ENCODE data around the gene FASTK.

The FASTK gene

DNA sequence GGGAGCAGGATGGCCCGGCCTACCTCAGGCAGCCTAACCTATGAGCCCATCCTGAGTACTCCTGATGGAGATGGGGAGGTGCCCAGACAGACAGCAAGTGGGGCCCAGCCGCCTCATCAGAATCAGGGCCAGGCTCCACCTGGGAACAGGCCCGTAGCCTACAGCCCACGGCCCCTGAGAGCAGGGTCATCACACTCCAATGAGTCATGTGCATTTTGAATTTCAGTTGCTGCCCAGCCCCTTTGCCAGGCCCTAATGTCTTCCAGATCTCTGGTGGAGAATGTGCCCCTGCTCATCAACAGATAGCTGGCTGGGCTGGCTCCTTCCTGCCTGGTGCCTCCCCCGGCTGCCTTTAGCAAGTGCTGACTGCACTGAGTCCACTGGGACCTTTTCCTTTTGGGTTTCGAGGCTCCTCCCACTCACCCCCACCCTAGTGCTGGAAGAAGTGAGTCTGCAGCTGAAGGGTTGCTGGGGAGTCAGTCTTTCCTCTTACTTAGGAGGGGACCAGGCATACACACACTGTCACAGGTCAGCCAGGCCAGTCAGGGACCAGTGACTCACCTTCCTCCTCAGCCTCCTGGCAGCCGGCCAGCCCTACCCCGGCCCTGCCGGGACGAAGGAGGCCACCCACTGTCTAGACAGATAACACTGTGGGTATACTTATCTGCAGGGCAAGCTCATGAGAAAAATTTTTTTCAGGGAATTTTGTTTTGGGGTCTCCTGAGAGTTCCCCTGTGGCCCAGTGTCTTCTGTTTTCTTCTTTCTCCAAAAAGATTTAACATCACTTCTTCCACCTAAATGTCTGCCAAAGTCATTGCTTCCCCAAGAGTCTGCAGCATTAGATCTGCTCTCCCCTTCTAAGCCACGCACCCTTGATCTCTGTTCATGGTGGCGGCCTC lies 41.4 kb downstream of the FASTK start:
- no peaks in the 10 kb centered on the region for H3K9me3 ChIP-seq (ENCODE audit: control insufficient read depth in 5 of 5, low read length in 5 of 5)
- no peaks in the 10 kb centered on the region for H3K27me3 ChIP-seq (ENCODE audit: control insufficient read depth in 5 of 5, insufficient read depth in 4 of 5, low read length in 5 of 5)
- peaks cover 0 to 15% (median 11%) of the 10 kb centered on the region in 5 donors for H3K4me1 ChIP-seq (ENCODE audit: control insufficient read depth in 5 of 5, insufficient read depth in 5 of 5, low read length in 5 of 5)
- no peak overlapping the region for H3K4me3 ChIP-seq (ENCODE audit: low read depth in 1 of 5, low read length in 5 of 5)
- H3K36me3 ChIP-seq (ENCODE audit: control insufficient read depth in 5 of 5, insufficient read depth in 5 of 5, low read length in 5 of 5) = peaks cover 0 to 62% (median 49%) of the 10 kb centered on the region in 5 donors
- peak overlapping the region in 2 of 5 donors; percentile 2 to 37 for H3K9ac ChIP-seq (ENCODE audit: low read length in 5 of 5)
- H3K27ac ChIP-seq (ENCODE audit: low read depth, low read length) = no peak overlapping the region

GRCh38 chr7:151035902-151036301 lies 44.7 kb downstream of the FASTK start:
- no peaks in the 10 kb centered on the region for H3K27me3 ChIP-seq (ENCODE audit: control insufficient read depth in 5 of 5, insufficient read depth in 4 of 5, low read length in 5 of 5)
- no peak overlapping the region for H3K9ac ChIP-seq (ENCODE audit: low read length in 5 of 5)
- H3K36me3 ChIP-seq (ENCODE audit: control insufficient read depth in 5 of 5, insufficient read depth in 5 of 5, low read length in 5 of 5) = peaks cover 0 to 64% (median 41%) of the 10 kb centered on the region in 5 donors
- no peak overlapping the region for H3K27ac ChIP-seq (ENCODE audit: low read depth, low read length)
- H3K4me1 ChIP-seq (ENCODE audit: control insufficient read depth in 5 of 5, insufficient read depth in 5 of 5, low read length in 5 of 5) = peaks cover 0 to 15% (median 11%) of the 10 kb centered on the region in 5 donors
- H3K4me3 ChIP-seq (ENCODE audit: low read depth in 1 of 5, low read length in 5 of 5) = no peak overlapping the region
- H3K9me3 ChIP-seq (ENCODE audit: control insufficient read depth in 5 of 5, low read length in 5 of 5) = no peaks in the 10 kb centered on the region

DNA sequence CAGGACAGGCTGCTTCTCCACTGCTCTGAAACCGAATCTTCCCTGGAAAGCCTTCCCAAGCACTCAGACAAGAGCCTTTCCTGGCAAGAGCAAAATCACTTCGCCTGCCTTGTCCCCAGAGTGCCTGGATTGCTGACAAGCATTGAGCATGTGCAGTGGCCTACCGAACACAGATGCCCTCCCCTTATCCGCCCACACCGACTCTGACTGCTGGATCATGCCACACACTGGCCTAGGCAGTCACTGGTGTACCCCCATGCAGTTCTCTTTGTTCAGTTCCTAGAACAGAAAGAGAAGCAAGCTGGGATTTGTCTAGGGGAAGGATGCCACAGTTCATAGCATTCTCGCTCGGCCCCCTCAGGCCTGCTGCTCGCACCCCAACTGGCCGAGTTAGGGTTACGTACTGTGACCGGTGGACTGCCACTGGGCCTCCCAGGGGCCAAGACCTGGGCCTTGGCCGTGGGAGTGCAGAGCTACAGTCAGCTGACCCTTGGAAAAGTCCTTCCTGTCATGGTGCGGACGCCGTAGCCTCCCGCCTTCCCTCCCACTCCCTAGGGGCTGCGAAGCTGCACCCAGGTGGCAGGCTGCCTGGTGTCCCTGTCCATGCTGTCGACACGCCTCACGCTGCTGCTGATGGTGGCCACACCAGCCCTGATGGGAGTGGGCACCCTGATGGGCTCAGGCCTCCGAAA lies 45.4 kb downstream of the FASTK start:
- no peak overlapping the region for H3K9ac ChIP-seq (ENCODE audit: low read length in 5 of 5)
- H3K9me3 ChIP-seq (ENCODE audit: control insufficient read depth in 5 of 5, low read length in 5 of 5) = no peaks in the 10 kb centered on the region
- H3K36me3 ChIP-seq (ENCODE audit: control insufficient read depth in 5 of 5, insufficient read depth in 5 of 5, low read length in 5 of 5) = peaks cover 0 to 65% (median 41%) of the 10 kb centered on the region in 5 donors
- H3K4me1 ChIP-seq (ENCODE audit: control insufficient read depth in 5 of 5, insufficient read depth in 5 of 5, low read length in 5 of 5) = peaks cover 0 to 15% (median 11%) of the 10 kb centered on the region in 5 donors
- H3K27ac ChIP-seq (ENCODE audit: low read depth, low read length) = no peak overlapping the region
- H3K4me3 ChIP-seq (ENCODE audit: low read depth in 1 of 5, low read length in 5 of 5) = no peak overlapping the region
- H3K27me3 ChIP-seq (ENCODE audit: control insufficient read depth in 5 of 5, insufficient read depth in 4 of 5, low read length in 5 of 5) = no peaks in the 10 kb centered on the region

- H3K36me3 ChIP-seq (ENCODE audit: control insufficient read depth in 5 of 5, insufficient read depth in 5 of 5, low read length in 5 of 5) = peaks cover 0 to 65% (median 41%) of the 10 kb centered on the region in 5 donors
- peaks cover 0 to 15% (median 11%) of the 10 kb centered on the region in 5 donors for H3K4me1 ChIP-seq (ENCODE audit: control insufficient read depth in 5 of 5, insufficient read depth in 5 of 5, low read length in 5 of 5)
- no peak overlapping the region for H3K4me3 ChIP-seq (ENCODE audit: low read depth in 1 of 5, low read length in 5 of 5)
- no peak overlapping the region for H3K9ac ChIP-seq (ENCODE audit: low read length in 5 of 5)
- H3K27me3 ChIP-seq (ENCODE audit: control insufficient read depth in 5 of 5, insufficient read depth in 4 of 5, low read length in 5 of 5) = no peaks in the 10 kb centered on the region
- no peak overlapping the region for H3K27ac ChIP-seq (ENCODE audit: low read depth, low read length)
- no peaks in the 10 kb centered on the region for H3K9me3 ChIP-seq (ENCODE audit: control insufficient read depth in 5 of 5, low read length in 5 of 5)
These were observed 46.1 kb downstream of the FASTK start for GRCh38 chr7:151034312-151035025.

GRCh38 chr7:151033864-151034249 lies 46.8 kb downstream of the FASTK start:
- Histone ChIP-seq H3K4me3 (ENCODE audit: low read depth in 1 of 5, low read length in 5 of 5) (no peak overlapping the region), H3K27ac (ENCODE audit: low read depth, low read length) (no peak overlapping the region), H3K36me3 (ENCODE audit: control insufficient read depth in 5 of 5, insufficient read depth in 5 of 5, low read length in 5 of 5) (peaks cover 0 to 65% (median 41%) of the 10 kb centered on the region in 5 donors), H3K9ac (ENCODE audit: low read length in 5 of 5) (no peak overlapping the region), H3K27me3 (ENCODE audit: control insufficient read depth in 5 of 5, insufficient read depth in 4 of 5, low read length in 5 of 5) (no peaks in the 10 kb centered on the region), H3K4me1 (ENCODE audit: control insufficient read depth in 5 of 5, insufficient read depth in 5 of 5, low read length in 5 of 5) (peaks cover 0 to 15% (median 9%) of the 10 kb centered on the region in 5 donors), H3K9me3 (ENCODE audit: control insufficient read depth in 5 of 5, low read length in 5 of 5) (no peaks in the 10 kb centered on the region)

DNA sequence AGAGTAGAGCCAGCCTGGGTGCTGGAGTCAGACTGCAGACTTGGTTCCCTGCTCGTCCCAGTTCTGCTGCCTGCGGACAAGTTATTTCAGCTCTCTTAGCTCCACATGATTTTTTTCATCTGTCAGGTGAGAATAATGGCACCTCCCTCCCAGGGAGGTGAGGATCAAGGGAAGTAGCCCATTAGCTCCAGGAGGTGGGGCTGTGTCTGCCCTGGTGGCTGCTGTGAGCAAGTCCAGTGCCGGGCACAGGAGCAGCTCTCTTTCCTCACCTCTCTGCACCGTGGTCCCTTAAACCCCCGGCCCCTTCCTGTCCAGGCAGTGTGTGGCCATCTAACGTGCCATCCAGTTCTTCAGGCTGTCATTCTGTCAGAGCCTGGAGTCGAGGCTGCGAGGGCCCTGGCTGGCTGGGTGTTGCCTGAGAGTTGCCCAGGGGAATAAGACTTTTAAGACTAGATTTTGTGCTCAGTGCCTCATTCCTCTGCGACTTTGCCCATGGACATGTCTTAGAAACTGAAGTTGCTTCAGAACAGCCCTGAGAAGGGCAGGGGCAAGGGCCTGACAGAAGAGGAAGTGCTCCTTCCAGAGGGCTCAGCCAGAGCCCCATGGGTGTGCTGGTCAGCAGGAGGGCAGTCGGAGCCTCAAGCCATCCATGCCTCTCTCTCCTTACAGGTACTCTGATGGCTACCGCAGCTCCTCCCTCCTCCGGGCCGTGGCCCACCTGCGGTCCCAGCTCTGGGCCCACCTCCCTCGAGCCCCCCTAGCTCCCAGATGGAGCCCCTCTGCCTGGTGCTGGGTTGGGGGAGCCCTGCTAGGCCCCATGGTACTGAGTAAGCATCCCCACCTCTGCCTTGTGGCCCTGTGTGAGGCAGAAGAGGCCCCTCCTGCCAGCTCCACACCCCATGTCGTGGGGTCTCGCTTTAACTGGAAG lies 47.4 kb downstream of the FASTK start:
- no peaks in the 10 kb centered on the region for H3K9me3 ChIP-seq (ENCODE audit: control insufficient read depth in 5 of 5, low read length in 5 of 5)
- H3K4me3 ChIP-seq (ENCODE audit: low read depth in 1 of 5, low read length in 5 of 5) = no peak overlapping the region
- no peaks in the 10 kb centered on the region for H3K27me3 ChIP-seq (ENCODE audit: control insufficient read depth in 5 of 5, insufficient read depth in 4 of 5, low read length in 5 of 5)
- H3K27ac ChIP-seq (ENCODE audit: low read depth, low read length) = no peak overlapping the region
- peaks cover 0 to 13% (median 8%) of the 10 kb centered on the region in 5 donors for H3K4me1 ChIP-seq (ENCODE audit: control insufficient read depth in 5 of 5, insufficient read depth in 5 of 5, low read length in 5 of 5)
- peaks cover 0 to 65% (median 41%) of the 10 kb centered on the region in 5 donors for H3K36me3 ChIP-seq (ENCODE audit: control insufficient read depth in 5 of 5, insufficient read depth in 5 of 5, low read length in 5 of 5)
- H3K9ac ChIP-seq (ENCODE audit: low read length in 5 of 5) = peak overlapping the region in 1 of 5 donors; percentile 16

- H3K36me3 ChIP-seq (ENCODE audit: control insufficient read depth in 5 of 5, insufficient read depth in 5 of 5, low read length in 5 of 5) = peaks cover 0 to 48% (median 27%) of the 10 kb centered on the region in 5 donors
- H3K27ac ChIP-seq (ENCODE audit: low read depth, low read length) = no peak overlapping the region
- no peak overlapping the region for H3K9ac ChIP-seq (ENCODE audit: low read length in 5 of 5)
- no peaks in the 10 kb centered on the region for H3K9me3 ChIP-seq (ENCODE audit: control insufficient read depth in 5 of 5, low read length in 5 of 5)
- no peaks in the 10 kb centered on the region for H3K27me3 ChIP-seq (ENCODE audit: control insufficient read depth in 5 of 5, insufficient read depth in 4 of 5, low read length in 5 of 5)
- H3K4me1 ChIP-seq (ENCODE audit: control insufficient read depth in 5 of 5, insufficient read depth in 5 of 5, low read length in 5 of 5) = peaks cover 0 to 19% (median 12%) of the 10 kb centered on the region in 5 donors
- no peak overlapping the region for H3K4me3 ChIP-seq (ENCODE audit: low read depth in 1 of 5, low read length in 5 of 5)
These were observed 49.6 kb downstream of the FASTK start for GRCh38 chr7:151031011-151031410.

DNA sequence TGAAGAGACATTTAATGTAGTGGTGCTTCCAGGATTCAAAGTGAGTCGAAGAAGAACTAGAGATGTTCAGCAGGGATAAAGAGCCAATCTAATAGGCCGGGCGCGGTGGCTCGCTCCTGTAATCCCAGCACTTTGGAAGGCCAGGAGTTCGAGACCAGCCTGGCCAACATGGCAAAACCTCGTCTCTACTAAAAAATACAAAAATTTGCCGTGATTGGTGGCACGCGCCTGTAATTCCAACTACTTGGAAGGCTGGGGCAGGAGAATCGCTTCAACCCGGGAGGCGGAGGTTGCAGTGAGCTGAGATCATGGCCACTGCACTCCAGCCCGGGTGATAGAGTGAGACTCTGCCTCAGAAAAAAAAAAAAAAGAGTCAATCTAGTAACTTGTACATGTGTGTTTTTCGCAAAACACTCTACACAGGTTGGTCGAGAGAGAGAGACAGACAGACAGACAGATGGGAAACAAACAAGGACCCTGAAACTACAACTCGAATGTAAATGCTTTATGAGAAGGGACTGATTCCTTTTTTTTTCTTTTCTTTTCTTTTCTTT lies 51.6 kb downstream of the FASTK start:
- peak overlapping the region; percentile 72 for H3K27ac ChIP-seq (ENCODE audit: low read depth, low read length)
- H3K4me1 ChIP-seq (ENCODE audit: control insufficient read depth in 5 of 5, insufficient read depth in 5 of 5, low read length in 5 of 5) = peaks cover 0 to 19% (median 12%) of the 10 kb centered on the region in 5 donors
- no peaks in the 10 kb centered on the region for H3K9me3 ChIP-seq (ENCODE audit: control insufficient read depth in 5 of 5, low read length in 5 of 5)
- peak overlapping the region in 4 of 5 donors; percentile 54 to 78 (median 68) for H3K9ac ChIP-seq (ENCODE audit: low read length in 5 of 5)
- H3K27me3 ChIP-seq (ENCODE audit: control insufficient read depth in 5 of 5, insufficient read depth in 4 of 5, low read length in 5 of 5) = no peaks in the 10 kb centered on the region
- peaks cover 0 to 28% (median 7%) of the 10 kb centered on the region in 5 donors for H3K36me3 ChIP-seq (ENCODE audit: control insufficient read depth in 5 of 5, insufficient read depth in 5 of 5, low read length in 5 of 5)
- peak overlapping the region; percentile 75 to 93 (median 90) for H3K4me3 ChIP-seq (ENCODE audit: low read depth in 1 of 5, low read length in 5 of 5)
